GM19240 (cell line): ENCODE measurements around the gene ZNF683.

Experiments used
- DNase-seq: peaks from one replicate; pipeline ENCODE4 v3.0.0; 2011; ENCODE audit warnings: low spot score; ENCODE audit not compliant: insufficient read length

Gene ZNF683

GRCh38 chr1:26358411-26359384 lies 13.9 kb downstream of the ZNF683 start:
- DNase-seq: no peak

- DNase-seq: no peak
These were observed 15.4 kb downstream of the ZNF683 start for GRCh38 chr1:26357121-26357602.

- no peak for DNase-seq
These were observed 16.4 kb downstream of the ZNF683 start for GRCh38 chr1:26356106-26356505.

GRCh38 chr1:26354972-26355371 lies 17.6 kb downstream of the ZNF683 start:
- DNase-seq: no peak

- DNase-seq: no peak
These were observed 18.4 kb downstream of the ZNF683 start, which contains the start of gene CRYBG2 for GRCh38 chr1:26353976-26354820. Gene CRYBG2, minus strand, starts transcription at chr1:26354130. Its CDS starts 7,473 bp downstream, at chr1:26346657.

GRCh38 chr1:26353210-26353859 lies 19.2 kb downstream of the ZNF683 start:
- no peak for DNase-seq

GRCh38 chr1:26352338-26352679 lies 20.2 kb downstream of the ZNF683 start:
- no peak for DNase-seq

GRCh38 chr1:26351590-26352337 lies 20.8 kb downstream of the ZNF683 start:
- DNase-seq: no peak

- DNase-seq: no peak
These were observed 21.6 kb downstream of the ZNF683 start for GRCh38 chr1:26350701-26351589.

- DNase-seq: no peak
These were observed 22.2 kb downstream of the ZNF683 start for GRCh38 chr1:26350343-26350700.

- DNase-seq: no peak
These were observed 22.7 kb downstream of the ZNF683 start for GRCh38 chr1:26349877-26350244.

GRCh38 chr1:26349188-26349876 lies 23.2 kb downstream of the ZNF683 start:
- no peak for DNase-seq

GRCh38 chr1:26346274-26347033 lies 26.1 kb downstream of the ZNF683 start:
- no peak for DNase-seq

GRCh38 chr1:26345718-26346117 lies 26.8 kb downstream of the ZNF683 start:
- no peak for DNase-seq

GRCh38 chr1:26344147-26344920 lies 28.2 kb downstream of the ZNF683 start:
- no peak for DNase-seq

GRCh38 chr1:26340047-26340481 lies 32.5 kb downstream of the ZNF683 start:
- no peak for DNase-seq

GRCh38 chr1:26338670-26339069 lies 33.9 kb downstream of the ZNF683 start:
- no peak for DNase-seq

GRCh38 chr1:26337625-26338024 lies 34.9 kb downstream of the ZNF683 start:
- no peak for DNase-seq
